Stimulated activated CD8-positive, alpha-beta memory T cell treated with anti-CD3 and anti-CD28 coated beads, Interleukin-7, amount 100 ng/mL, for 1 hour (primary cell): Measurements from ENCODE around the gene TRAPPC6A.
A peak's percentile ranks its signal among the peaks of the same experiment; 100 is the strongest.

Experiments used
- DNase-seq, 2 donors: peaks; one replicate each; pipeline ENCODE4 v3.0.0-alpha.2; 2020; ENCODE audit warnings: low read depth in 2 of 2

TRAPPC6A gene

GRCh38 chr19:45186509-45187334 lies 8.7 kb upstream of the TRAPPC6A start:
- DNase-seq: no peak

- DNase-seq: no peak
Observed at GRCh38 chr19:45184115-45184514, 6.1 kb upstream of the TRAPPC6A start.

- DNase-seq: no peak
Observed at GRCh38 chr19:45182758-45183157, 4.7 kb upstream of the TRAPPC6A start.

DNA sequence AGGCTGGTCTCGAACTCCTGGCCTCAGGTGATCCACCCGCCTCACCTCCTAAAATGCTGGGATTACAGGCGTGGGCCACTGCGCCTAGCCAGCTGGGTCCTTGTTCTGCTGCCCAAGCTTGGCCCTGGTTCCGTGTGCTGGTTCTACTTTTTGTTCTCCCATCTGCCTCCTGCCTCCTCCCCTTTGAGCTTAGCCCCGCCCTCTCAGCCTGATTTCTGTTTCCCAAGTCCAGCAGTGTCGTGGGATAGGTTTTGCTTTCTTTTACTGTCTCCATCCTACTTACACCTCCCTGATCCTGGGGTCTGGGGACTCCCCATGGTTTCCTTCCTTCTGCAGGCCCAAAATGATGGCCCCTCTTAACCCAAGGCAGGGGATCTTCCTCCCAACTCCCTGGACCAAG lies 2.9 kb upstream of the TRAPPC6A start:
- DNase-seq: no peak

- DNase-seq: no peak
Observed at GRCh38 chr19:45179892-45180370, 1.9 kb upstream of the TRAPPC6A start.

- no peak for DNase-seq
Observed at GRCh38 chr19:45179072-45179891, 1.2 kb upstream of the TRAPPC6A start.

DNA sequence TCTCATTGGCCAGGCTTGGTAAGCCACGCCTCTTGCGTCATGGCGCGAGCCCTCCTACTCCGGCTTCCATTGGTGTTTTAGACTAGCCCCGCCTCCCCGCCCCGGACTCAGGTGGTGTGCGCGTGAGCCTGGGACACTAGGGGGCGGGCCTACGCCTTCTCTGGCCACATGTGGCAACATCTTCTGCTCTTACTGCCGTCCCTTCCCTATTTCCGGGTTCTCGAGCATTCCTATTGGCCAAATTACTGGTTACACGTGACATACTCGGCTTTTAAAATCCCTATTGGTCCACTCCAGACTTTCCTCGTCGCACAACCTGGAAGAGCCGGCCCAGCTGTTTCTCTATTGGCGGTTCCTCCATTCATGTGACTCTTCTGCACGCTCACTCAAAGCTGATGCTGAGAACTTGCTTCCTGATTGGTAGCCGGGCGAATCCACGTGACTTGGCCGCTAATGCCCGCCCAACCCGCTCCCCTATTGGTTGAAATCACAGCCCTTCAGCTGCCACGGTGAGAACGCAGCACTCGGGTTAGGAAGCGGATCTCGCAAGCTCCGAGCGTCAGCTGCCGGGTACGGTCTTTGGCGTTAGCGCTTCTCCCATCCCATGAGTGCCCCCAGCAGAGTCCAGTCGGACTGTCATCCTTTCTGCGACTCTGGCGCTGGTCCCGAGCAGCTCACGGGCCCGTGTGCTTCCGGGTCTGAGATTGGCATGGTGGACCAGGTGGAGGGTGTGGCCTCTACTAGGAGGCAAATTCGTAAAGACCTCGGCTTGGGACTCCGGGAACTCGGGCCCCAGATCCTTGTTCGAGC lies 430 bp upstream of the TRAPPC6A start, which contains the start of gene BLOC1S3:
BLOC1S3 (plus strand) TSS at position 523 of the 810 bp plus-strand sequence. CDS start 513 bp downstream, outside the sequence.
- DNase-seq: peak; percentile 99

DNA sequence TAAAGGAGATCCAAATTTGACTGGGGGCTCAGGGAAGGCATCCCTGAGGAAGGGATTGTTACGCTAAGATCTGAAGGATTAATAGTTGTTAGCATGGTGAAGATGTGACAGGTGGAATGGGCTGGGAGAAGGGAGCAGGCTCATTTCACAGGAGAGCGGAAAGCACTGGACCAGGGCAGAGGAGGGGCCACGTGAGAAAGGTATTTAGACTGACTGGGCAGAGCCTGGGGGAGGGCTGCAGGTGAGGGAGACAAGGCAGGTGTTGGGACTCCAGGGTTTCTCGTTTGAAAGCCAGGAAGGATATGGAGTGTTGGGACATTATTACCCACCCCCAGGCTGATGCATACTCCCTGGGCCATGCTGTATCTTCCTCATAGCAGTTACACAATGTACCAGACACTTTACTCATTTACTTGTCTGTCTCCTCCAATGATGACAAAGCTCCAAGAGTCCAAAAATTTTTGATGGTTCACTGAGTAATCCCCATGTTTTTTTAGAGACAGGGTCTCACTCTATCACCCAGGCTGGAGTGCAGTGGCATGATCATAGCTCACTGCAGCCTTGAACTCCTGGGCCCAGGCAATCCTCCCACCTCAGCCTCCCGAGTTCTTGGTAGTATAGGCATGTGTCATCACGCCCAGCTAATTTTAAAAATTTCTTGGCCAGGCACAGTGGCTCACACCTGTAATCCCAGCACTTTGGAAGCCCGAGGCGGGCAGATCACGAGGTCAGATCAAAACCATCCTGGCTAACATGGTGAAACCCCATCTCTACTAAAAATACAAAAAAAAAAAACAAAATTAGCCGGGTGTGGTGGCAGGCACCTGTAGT lies 2.3 kb downstream of the TRAPPC6A start:
- DNase-seq: no peak

DNA sequence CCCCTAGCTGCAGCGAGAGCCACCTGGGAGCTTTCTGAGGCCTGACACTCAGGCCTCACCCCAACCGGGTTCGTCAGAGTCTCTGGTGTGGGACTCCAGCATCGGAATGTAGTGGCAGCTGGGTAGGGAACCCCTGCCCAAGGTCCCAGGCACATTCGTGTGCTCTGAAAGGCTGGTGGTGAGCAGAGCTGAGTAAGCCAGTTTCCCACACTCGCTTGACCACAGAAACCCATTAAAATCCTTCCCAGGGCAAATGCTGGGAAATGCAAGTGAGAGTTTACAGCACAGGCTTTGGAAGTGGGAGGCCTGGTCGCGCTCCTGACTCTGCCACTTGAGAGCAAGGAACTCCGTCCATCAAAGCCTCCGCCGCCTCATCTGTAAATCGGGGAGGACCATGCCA lies 4.2 kb downstream of the TRAPPC6A start:
- DNase-seq: no peak

DNA sequence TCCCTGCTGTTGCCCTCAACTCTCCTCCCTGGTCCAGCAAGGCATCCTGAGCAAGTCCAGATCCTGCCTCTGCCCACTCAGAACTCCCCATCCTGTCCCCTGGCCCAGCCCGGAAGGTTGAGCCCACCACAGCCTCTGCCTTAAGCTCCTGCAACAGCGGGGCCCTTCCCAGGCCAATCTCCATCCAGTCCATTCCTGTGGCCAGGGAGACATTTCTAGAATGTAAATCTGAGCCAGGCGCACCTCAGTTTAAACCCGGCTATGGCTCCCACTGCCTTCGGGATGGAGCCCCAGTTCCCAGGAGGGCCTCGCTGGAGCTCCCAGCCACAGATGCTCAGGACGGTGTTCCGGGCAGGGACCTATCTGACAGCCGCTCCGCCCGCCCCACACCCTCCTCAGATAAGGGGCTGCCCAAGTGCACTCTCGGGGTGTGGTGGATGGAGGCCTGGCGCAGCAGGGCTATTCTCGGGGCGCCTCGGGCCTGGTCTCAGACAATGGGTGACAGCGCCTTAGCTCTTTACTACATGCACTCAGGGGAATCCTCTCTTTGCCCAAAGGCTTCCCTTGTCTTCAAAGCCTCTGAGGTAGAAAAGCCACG lies 5.3 kb downstream of the TRAPPC6A start:
- no peak for DNase-seq

DNA sequence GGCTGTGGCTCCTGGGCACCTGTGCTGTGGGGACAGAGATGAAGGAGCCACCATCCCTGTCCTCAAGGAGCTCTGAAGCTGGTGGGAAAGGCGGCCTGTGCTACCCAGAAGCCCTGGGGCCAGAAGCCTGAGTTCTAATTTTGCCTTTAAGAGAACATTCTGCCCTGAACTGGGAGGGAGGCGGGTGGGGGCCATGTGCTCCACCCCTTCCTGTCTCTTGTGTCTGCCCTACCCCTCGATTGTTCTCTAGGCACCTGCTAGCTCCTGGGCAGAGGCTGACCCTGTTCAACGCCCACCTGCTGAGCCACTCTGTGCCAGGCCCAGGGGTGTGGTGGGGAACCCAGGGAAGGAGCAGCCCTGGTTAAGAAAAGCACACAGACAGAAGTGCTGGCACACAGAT lies 5.9 kb downstream of the TRAPPC6A start:
- DNase-seq: no peak

DNA sequence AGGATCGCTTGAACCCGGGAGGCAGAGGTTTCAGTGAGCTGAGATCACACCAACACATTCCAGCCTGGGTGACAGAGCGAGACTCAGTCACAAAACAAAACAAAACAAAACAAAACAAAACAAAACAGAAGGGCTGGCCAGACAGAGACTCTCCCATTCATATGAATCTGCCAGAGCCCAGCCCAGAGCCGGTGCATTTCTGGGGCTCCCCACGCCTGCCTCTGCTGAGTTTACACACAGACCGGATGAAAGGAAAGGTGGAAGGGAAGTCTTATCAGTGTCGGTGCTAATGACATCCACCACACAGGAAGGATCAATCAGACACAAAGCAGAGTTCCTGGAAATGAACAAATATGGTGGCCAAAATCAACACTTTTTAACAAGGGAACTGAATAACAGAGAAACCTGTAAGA lies 6.8 kb downstream of the TRAPPC6A start:
- DNase-seq: no peak

DNA sequence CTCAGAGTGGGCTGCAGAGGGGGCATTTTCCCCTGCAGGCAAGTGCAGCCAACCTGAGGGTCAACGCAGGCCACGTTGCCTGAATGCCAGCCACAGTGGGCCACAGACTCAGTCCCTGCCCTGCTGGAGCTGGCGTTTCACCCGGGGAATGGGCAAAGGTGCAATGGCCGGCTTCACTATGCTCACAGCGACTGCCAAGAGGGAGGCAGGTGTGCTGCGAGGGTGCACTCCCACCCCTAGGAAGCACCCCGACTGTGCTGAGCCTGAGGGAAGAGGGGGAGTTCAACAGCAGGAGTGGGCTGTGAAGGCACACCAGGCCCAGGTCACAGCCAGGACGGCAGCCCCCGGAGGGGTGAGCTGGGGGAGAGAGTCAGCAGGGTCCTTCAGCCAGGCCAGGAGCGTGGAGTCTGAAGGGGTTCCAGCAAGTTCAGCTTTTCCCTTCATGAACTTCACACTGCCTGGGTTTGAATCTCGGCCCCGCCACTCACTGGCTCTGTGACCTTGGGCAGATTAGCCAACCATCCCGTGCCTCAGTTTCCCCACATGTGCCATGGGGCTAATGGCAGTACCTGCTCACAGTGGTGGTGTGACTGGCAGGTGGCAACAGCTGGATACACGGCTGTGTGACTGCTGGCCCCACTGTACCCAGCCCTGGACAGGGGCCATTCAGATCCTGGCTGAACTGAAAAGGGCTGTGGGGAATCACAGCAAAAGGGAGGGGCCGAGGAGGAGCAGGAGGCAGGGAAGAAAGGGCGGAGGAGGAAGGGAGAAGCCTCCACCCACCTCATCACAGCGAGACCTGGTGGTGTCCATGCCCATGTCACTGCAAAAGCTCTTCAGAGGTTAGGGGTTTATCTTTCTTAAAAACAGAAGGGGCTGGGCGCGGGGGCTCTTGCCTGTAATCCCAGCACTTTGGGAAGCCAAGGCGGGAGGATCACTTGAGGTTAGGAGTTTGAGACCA lies 7.6 kb downstream of the TRAPPC6A start:
- DNase-seq: no peak

DNA sequence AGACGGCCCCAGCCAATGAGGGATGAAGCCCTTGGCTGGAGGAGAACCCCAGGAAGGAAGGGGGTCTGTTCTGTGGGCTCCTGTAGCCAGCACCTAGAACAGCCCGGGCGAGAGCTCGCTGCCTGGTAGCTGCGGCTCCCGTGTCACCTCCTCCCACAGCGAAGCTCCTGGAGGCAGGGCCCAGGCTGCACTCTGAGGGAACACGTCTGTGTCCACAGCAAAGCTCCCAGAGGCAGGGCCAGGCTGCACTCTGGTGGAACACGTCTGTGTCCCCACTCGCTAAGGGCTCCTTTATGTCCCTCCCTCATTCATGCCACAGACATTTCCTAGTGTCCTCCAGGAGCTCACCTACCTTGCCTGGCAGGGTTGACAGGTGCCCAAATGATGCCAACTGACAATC lies 8.4 kb downstream of the TRAPPC6A start:
- DNase-seq: no peak

GRCh38 chr19:45168767-45169351 lies 9.2 kb downstream of the TRAPPC6A start:
- no peak for DNase-seq

GRCh38 chr19:45166723-45167252 lies 11.2 kb downstream of the TRAPPC6A start:
- no peak for DNase-seq

DNA sequence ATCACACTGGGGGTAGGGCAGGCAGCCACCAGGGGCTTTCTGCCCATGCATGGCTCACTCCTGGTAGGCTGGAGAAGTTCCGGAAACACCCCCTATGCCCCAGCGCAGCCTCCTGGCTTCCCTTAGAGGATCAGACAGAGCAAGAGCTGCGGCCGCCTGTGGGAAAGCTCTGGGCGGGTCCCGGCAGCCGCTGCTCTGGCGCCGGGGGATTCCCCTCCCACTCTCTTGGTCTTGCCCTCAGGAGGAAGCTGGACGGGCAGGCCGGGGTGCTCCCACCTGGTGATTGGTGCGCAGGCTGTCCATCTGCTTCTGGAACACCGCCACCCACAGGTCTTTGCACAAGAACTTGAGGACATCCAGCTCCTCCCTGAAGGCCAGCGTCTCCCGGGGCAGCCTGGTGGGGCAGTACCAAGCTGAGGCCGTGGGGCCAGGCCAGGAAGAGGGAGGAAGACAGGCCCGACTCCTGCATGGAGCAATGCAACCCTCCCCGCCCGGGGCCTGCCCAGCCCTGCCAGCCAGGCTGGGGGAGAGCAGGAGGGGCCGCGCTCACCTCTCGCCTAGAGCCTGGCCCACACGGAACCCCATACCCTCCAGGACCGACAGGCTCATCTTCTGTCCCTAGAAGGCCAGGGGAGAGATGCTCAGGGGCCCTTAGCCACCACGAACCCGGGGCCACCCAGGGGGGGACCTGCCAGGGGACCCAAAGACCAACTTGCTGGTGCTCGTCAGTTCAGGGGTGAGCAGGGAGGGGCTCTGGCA lies 13.3 kb downstream of the TRAPPC6A start:
- DNase-seq: no peak
